ENCODE measurements around the gene ACOX3. TPM values are rescaled to one million over a fixed set of nuclear protein-coding genes. Genes with fewer than 3 reads are reported as not detected.

ACOX3 gene
- polyA plus RNA-seq, 3 donors: 3.8 to 16.8 (median 13.3) TPM

DNA sequence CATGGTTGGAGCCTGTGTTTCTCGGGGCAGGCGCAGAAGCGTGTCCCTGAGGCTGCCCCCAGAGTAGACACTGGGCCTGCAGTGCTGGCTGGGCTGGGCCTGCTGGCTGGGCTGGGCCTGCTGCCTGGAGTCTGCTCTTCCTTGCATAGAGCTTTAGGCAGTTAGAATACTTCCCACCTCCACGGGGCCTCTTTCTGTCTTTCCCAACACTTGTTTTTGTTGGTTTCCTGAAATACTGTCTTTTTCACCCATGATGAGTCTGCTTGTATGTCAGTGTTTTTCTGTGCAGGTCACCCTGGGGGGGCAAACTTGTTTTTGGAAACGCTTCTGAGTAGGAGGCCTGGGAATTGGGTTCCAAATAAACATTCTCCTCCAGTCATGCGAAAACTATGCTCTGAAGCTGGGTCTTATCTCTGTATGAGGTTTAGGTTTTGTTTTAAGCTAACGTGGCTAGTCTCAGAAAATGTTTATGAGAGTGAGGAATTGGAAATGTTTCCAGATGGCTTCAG is 32.2 kb upstream of the ACOX3 start:
- H3K9me3 Mint-ChIP-seq: peaks cover 0 to 2% (median 0%) of the 10 kb centered on the region in 7 donors
- no peaks in the 10 kb centered on the region for H3K4me1 Mint-ChIP-seq
- Histone ChIP-seq H3K9ac (ENCODE audit: insufficient read depth, low read length, poor library complexity, severe bottlenecking) (no peak overlapping the region), H3K4me3 (replicated peaks in 1 of 3; ENCODE audit: low read depth in 2 of 3, low read length in 3 of 3) (no peak overlapping the region), H4K20me1 (ENCODE audit: insufficient read depth, low read length) (no peaks in the 10 kb centered on the region), H3K4me2 (replicated peaks; ENCODE audit: extremely low read depth, low read length, poor library complexity, severe bottlenecking) (no peak overlapping the region), H3K27ac (ENCODE audit: low read depth in 1 of 2, low read length in 2 of 2) (no peak overlapping the region), H3K9me3 (replicated peaks in 1 of 2; ENCODE audit: control insufficient read depth in 1 of 2, insufficient read depth in 1 of 2, low read length in 2 of 2) (no peaks in the 10 kb centered on the region), H2AFZ (ENCODE audit: insufficient read depth, low read depth, low read length, poor library complexity, severe bottlenecking) (no peak overlapping the region), H3K36me3 (replicated peaks in 1 of 2; ENCODE audit: control insufficient read depth in 1 of 2, insufficient read depth in 2 of 2, low read length in 2 of 2) (peaks cover 21 to 65% of the 10 kb centered on the region in 2 donors), H3K4me1 (ENCODE audit: control insufficient read depth in 1 of 2, insufficient read depth in 2 of 2, low read length in 2 of 2) (no peaks in the 10 kb centered on the region), H3K79me2 (ENCODE audit: insufficient read depth, low read length) (no peaks in the 10 kb centered on the region), H3K27me3 (ENCODE audit: control insufficient read depth in 2 of 2, insufficient read depth in 2 of 2, low read length in 2 of 2) (no peaks in the 10 kb centered on the region)
- H3K27me3 Mint-ChIP-seq (ENCODE audit: low read depth in 3 of 3): peaks cover 0 to 2% (median 2%) of the 10 kb centered on the region in 3 donors
- H3K36me3 Mint-ChIP-seq: peaks cover 40 to 54% of the 10 kb centered on the region in 2 donors
- intact Hi-C loops (cut with micrococcal nuclease): no loop called here
- no peak overlapping the region for H3K4me3 Mint-ChIP-seq
- 100% methylated on average over 3 of the region's 7 CpGs for WGBS (ENCODE audit: insufficient coverage)
- TF ChIP-seq, protein P1, sequence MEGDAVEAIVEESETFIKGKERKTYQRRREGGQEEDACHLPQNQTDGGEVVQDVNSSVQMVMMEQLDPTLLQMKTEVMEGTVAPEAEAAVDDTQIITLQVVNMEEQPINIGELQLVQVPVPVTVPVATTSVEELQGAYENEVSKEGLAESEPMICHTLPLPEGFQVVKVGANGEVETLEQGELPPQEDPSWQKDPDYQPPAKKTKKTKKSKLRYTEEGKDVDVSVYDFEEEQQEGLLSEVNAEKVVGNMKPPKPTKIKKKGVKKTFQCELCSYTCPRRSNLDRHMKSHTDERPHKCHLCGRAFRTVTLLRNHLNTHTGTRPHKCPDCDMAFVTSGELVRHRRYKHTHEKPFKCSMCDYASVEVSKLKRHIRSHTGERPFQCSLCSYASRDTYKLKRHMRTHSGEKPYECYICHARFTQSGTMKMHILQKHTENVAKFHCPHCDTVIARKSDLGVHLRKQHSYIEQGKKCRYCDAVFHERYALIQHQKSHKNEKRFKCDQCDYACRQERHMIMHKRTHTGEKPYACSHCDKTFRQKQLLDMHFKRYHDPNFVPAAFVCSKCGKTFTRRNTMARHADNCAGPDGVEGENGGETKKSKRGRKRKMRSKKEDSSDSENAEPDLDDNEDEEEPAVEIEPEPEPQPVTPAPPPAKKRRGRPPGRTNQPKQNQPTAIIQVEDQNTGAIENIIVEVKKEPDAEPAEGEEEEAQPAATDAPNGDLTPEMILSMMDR (IDR thresholded peaks at IDR 0.05): no peak
- peak overlapping the region in 1 of 7 donors; percentile 21 for H3K27ac Mint-ChIP-seq
- no peak for DNase-seq

DNA sequence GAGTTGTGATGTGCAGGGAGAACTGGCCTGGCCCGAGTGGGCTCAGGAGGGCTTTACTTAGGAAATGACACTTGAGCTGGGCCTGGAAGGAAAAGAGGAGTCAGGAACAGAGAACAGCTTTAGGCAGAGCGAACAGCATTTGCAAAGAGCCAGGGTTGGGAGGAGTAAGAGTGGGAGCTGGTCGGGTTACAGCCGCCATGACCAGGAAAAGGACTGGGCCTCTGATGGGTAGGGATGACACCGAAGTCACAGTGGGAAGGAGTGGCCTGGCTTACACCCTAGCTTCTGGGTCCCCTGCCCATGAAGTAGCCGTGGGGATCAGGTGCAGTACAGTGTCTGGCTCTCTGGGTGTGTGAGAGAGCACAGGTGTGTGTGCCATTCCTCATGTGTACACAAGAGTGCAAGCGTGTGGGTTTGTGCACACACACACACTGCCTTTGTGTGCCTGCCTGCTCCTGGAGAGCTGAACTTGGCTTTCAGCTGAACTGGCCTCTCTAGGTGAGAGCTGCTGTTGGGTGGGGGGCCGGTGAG is 31.7 kb upstream of the ACOX3 start:
- 98% methylated on average over 6 of the region's 8 CpGs for WGBS (ENCODE audit: insufficient coverage)
- DNase-seq: no peak
- H3K27ac Mint-ChIP-seq: no peak overlapping the region
- Histone ChIP-seq H3K9me3 (replicated peaks in 1 of 2; ENCODE audit: control insufficient read depth in 1 of 2, insufficient read depth in 1 of 2, low read length in 2 of 2) (no peaks in the 10 kb centered on the region), H4K20me1 (ENCODE audit: insufficient read depth, low read length) (no peaks in the 10 kb centered on the region), H3K27me3 (ENCODE audit: control insufficient read depth in 2 of 2, insufficient read depth in 2 of 2, low read length in 2 of 2) (no peaks in the 10 kb centered on the region), H3K79me2 (ENCODE audit: insufficient read depth, low read length) (no peaks in the 10 kb centered on the region), H3K9ac (ENCODE audit: insufficient read depth, low read length, poor library complexity, severe bottlenecking) (no peak overlapping the region), H3K36me3 (replicated peaks in 1 of 2; ENCODE audit: control insufficient read depth in 1 of 2, insufficient read depth in 2 of 2, low read length in 2 of 2) (peaks cover 22 to 67% of the 10 kb centered on the region in 2 donors), H3K4me2 (replicated peaks; ENCODE audit: extremely low read depth, low read length, poor library complexity, severe bottlenecking) (no peak overlapping the region), H3K4me3 (replicated peaks in 1 of 3; ENCODE audit: low read depth in 2 of 3, low read length in 3 of 3) (no peak overlapping the region), H2AFZ (ENCODE audit: insufficient read depth, low read depth, low read length, poor library complexity, severe bottlenecking) (no peak overlapping the region), H3K27ac (ENCODE audit: low read depth in 1 of 2, low read length in 2 of 2) (no peak overlapping the region), H3K4me1 (ENCODE audit: control insufficient read depth in 1 of 2, insufficient read depth in 2 of 2, low read length in 2 of 2) (no peaks in the 10 kb centered on the region)
- peaks cover 0 to 2% (median 0%) of the 10 kb centered on the region in 7 donors for H3K9me3 Mint-ChIP-seq
- peaks cover 41 to 58% of the 10 kb centered on the region in 2 donors for H3K36me3 Mint-ChIP-seq
- TF ChIP-seq, protein P1 (IDR thresholded peaks at IDR 0.05): no peak
- peaks cover 0 to 2% (median 2%) of the 10 kb centered on the region in 3 donors for H3K27me3 Mint-ChIP-seq (ENCODE audit: low read depth in 3 of 3)
- H3K4me1 Mint-ChIP-seq: no peaks in the 10 kb centered on the region
- intact Hi-C loops (cut with micrococcal nuclease): no loop called here
- no peak overlapping the region for H3K4me3 Mint-ChIP-seq
